ENCODE measurements around the gene MSTN. TPM values are rescaled to one million over a fixed set of nuclear protein-coding genes. Genes with fewer than 3 reads are reported as not detected.

Gene MSTN
- 1 to 10 TPM in 2 of 4 donors, under 1 TPM in 2; 0.32 to 6.6 (median 1.3) TPM for total RNA-seq
- 1 to 10 TPM in 1 of 3 donors, under 1 TPM in 2; 0.08 to 1.6 (median 0.55) TPM for polyA plus RNA-seq
- long read RNA-seq, donor 1, partial matches to known transcripts: 0 of 2 reads
- long read RNA-seq, donor 1, other reads (novel, unspliced or antisense): 0 of 2 reads
- long read RNA-seq, donor 2, partial matches to known transcripts: 1 of 1 reads
- long read RNA-seq, donor 2, other reads (novel, unspliced or antisense): 0 of 1 reads

- WGBS, 3 donors: 15 to 40% (median 20%) methylated on average over 2 of the region's 2 CpGs
- H3K4me1 ChIP-seq: peaks cover 5% of the 10 kb centered on the region
- peak within 1 kb of the TSS; percentile 75 for H3K27ac ChIP-seq
- H3K27me3 ChIP-seq (ENCODE audit: insufficient read depth in 3 of 3, low read length in 2 of 3): no peaks in the 10 kb centered on the region
- intact Hi-C loops (cut with DNase I): loop anchor here (5.0 kb wide), 2 partner anchors 35 to 380 kb away; no protein-coding TSS in a partner anchor
- peak within 1 kb of the TSS; percentile 74 for H3K4me3 ChIP-seq
- DNase-seq (no peak), ATAC-seq (peak; percentile 77 to 90 (median 86))
- TF ChIP-seq, protein P1, sequence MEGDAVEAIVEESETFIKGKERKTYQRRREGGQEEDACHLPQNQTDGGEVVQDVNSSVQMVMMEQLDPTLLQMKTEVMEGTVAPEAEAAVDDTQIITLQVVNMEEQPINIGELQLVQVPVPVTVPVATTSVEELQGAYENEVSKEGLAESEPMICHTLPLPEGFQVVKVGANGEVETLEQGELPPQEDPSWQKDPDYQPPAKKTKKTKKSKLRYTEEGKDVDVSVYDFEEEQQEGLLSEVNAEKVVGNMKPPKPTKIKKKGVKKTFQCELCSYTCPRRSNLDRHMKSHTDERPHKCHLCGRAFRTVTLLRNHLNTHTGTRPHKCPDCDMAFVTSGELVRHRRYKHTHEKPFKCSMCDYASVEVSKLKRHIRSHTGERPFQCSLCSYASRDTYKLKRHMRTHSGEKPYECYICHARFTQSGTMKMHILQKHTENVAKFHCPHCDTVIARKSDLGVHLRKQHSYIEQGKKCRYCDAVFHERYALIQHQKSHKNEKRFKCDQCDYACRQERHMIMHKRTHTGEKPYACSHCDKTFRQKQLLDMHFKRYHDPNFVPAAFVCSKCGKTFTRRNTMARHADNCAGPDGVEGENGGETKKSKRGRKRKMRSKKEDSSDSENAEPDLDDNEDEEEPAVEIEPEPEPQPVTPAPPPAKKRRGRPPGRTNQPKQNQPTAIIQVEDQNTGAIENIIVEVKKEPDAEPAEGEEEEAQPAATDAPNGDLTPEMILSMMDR (IDR thresholded peaks at IDR 0.05): no peak
- no peaks in the 10 kb centered on the region for H3K9me3 ChIP-seq
- H3K36me3 ChIP-seq (ENCODE audit: insufficient read depth in 1 of 2, low read depth in 1 of 2): no peaks in the 10 kb centered on the region
Measured at GRCh38 chr2:190062601-190063000, at the start of gene MSTN. Gene MSTN, minus strand, starts transcription at chr2:190062729. Its CDS starts 133 bp downstream, at chr2:190062596.

DNA sequence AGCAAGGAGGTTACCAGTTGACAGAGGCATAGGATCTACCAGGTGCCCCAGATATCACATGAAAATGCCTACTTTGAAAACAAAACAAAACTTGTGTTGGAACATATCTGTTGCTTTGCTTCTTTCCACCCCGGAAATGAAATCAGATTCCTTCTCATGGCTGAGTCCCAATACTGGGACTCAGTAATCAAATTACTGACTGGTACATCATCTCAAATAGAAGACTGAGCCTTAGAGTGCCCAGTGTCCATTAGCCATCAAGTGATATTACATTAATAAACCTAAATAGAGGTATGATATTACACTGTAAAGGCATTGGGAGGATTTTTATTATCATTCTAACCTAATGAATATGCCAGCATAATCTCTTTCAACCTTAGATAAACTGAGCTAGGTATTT, 48.6 kb upstream of the MSTN start:
- TF ChIP-seq, protein P1 (IDR thresholded peaks at IDR 0.05): no peak
- no peaks in the 10 kb centered on the region for H3K9me3 ChIP-seq
- no peaks in the 10 kb centered on the region for H3K36me3 ChIP-seq (ENCODE audit: insufficient read depth in 1 of 2, low read depth in 1 of 2)
- peak overlapping the region; percentile 45 for H3K4me3 ChIP-seq
- no peak for DNase-seq
- WGBS, 3 donors: 23 to 47% (median 40%) methylated on average over 1 of the region's 1 CpG
- peaks cover 25% of the 10 kb centered on the region for H3K4me1 ChIP-seq
- no peaks in the 10 kb centered on the region for H3K27me3 ChIP-seq (ENCODE audit: insufficient read depth in 3 of 3, low read length in 2 of 3)
- H3K27ac ChIP-seq: peak overlapping the region; percentile 60
- ATAC-seq: peak in 3 of 4 donors; percentile 50 to 67 (median 52)
- intact Hi-C loops (cut with DNase I): no loop called here

DNA sequence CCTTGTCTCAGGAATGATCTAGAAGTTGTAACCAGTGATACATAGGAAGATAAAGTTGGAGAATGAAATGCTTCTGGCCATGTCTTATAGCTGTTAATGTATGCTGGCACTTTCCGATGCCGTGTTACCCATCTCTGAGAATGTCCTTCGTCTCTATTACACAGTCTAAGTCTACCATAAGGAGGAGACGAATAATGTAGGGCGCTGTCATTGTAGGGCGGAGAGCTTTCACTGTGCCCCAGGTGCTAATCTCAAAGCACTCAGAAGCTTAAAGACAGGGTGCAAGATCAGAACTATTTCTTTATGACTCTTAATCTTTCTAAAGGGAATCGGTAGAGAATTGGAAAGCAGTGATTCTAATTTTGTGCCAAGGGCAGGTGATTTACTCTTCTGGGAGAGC, 48.2 kb upstream of the MSTN start:
- Histone ChIP-seq H3K9me3 (no peaks in the 10 kb centered on the region), H3K27me3 (ENCODE audit: insufficient read depth in 3 of 3, low read length in 2 of 3) (no peaks in the 10 kb centered on the region), H3K27ac (peak overlapping the region; percentile 60), H3K4me1 (peaks cover 30% of the 10 kb centered on the region), H3K36me3 (ENCODE audit: insufficient read depth in 1 of 2, low read depth in 1 of 2) (no peaks in the 10 kb centered on the region), H3K4me3 (peak overlapping the region; percentile 45)
- DNase-seq: no peak
- intact Hi-C loops (cut with DNase I): no loop called here
- 45 to 81% (median 50%) methylated on average over 7 of the region's 7 CpGs for WGBS, 3 donors
- TF ChIP-seq, protein P1 (IDR thresholded peaks at IDR 0.05): no peak
- ATAC-seq: peak in 3 of 4 donors; percentile 32 to 64 (median 52)

- Histone ChIP-seq H3K36me3 (ENCODE audit: insufficient read depth in 1 of 2, low read depth in 1 of 2) (no peaks in the 10 kb centered on the region), H3K4me3 (no peak overlapping the region), H3K9me3 (no peaks in the 10 kb centered on the region), H3K27ac (peak overlapping the region; percentile 60), H3K4me1 (peaks cover 31% of the 10 kb centered on the region), H3K27me3 (ENCODE audit: insufficient read depth in 3 of 3, low read length in 2 of 3) (no peaks in the 10 kb centered on the region)
- intact Hi-C loops (cut with DNase I): no loop called here
- TF ChIP-seq, protein P1 (IDR thresholded peaks at IDR 0.05): no peak
- WGBS, 3 donors: 49 to 78% (median 53%) methylated on average over 2 of the region's 2 CpGs
- ATAC-seq: no peak
- no peak for DNase-seq
Measured at GRCh38 chr2:190110131-190110530, 47.6 kb upstream of the MSTN start.
